GM23248 (cell line): ENCODE data around the gene METRNL. TPM values are rescaled to one million over a fixed set of nuclear protein-coding genes. Genes with fewer than 3 reads are reported as not detected.

Experiments used
- DNase-seq: peaks from one replicate; pipeline ENCODE4 v3.0.0-alpha.2; 2015
- H2AFZ ChIP-seq: fragments of 200-600 bp; sonication (generic); 2 replicates; pipeline ENCODE4 v1.6.1; 2016; ENCODE audit warnings: antibody characterized with exemption
- H3F3A ChIP-seq: fragments of 200-600 bp; sonication (generic); 2 replicates; pipeline ENCODE4 v1.6.1; 2016; ENCODE audit warnings: mild to moderate bottlenecking, antibody characterized with exemption, mixed run types; ENCODE audit not compliant: insufficient read depth
- H3K27ac ChIP-seq: fragments of 200-600 bp; sonication (generic); 2 replicates; pipeline ENCODE4 v1.5.1; 2016; ENCODE audit warnings: mild to moderate bottlenecking
- H3K27me3 ChIP-seq: fragments of 200-600 bp; sonication (generic); replicated peaks from 2 replicates; pipeline ENCODE4 v1.6.1; 2016; ENCODE audit warnings: mild to moderate bottlenecking; ENCODE audit not compliant: insufficient read depth
- H3K36me3 ChIP-seq: fragments of 200-600 bp; sonication (generic); 2 replicates; pipeline ENCODE4 v1.6.1; 2016; ENCODE audit warnings: low read depth, mild to moderate bottlenecking
- H3K4me1 ChIP-seq: fragments of 200-600 bp; sonication (generic); 2 replicates; pipeline ENCODE4 v1.6.1; 2016; ENCODE audit warnings: mild to moderate bottlenecking; ENCODE audit not compliant: insufficient read depth
- H3K4me2 ChIP-seq: fragments of 200-600 bp; sonication (generic); one replicate; pipeline ENCODE4 v1.6.1; 2016; ENCODE audit warnings: mild to moderate bottlenecking; ENCODE audit not compliant: unreplicated experiment
- H3K4me3 ChIP-seq: fragments of 200-600 bp; sonication (generic); 2 replicates; pipeline ENCODE4 v1.5.1; 2016; ENCODE audit warnings: mild to moderate bottlenecking
- H3K79me2 ChIP-seq: fragments of 200-600 bp; sonication (generic); 2 replicates; pipeline ENCODE4 v1.6.1; 2016; ENCODE audit warnings: mild to moderate bottlenecking; ENCODE audit not compliant: insufficient read depth
- H3K9ac ChIP-seq: fragments of 200-600 bp; sonication (generic); 2 replicates; pipeline ENCODE4 v1.6.1; 2016; ENCODE audit warnings: mild to moderate bottlenecking
- H3K9me2 ChIP-seq: fragments of 200-600 bp; sonication (generic); 2 replicates; pipeline ENCODE4 v1.6.1; 2016; ENCODE audit warnings: mixed run types, mild to moderate bottlenecking, moderate library complexity; ENCODE audit not compliant: insufficient read depth
- H3K9me3 ChIP-seq: fragments of 200-600 bp; sonication (generic); one replicate; pipeline ENCODE4 v1.6.1; 2017; ENCODE audit warnings: low read depth
- H4K20me1 ChIP-seq: fragments of 200-600 bp; sonication (generic); 2 replicates; pipeline ENCODE4 v1.6.0; 2016; ENCODE audit not compliant: insufficient read depth
- EZH2 ChIP-seq: fragments of 200-600 bp; sonication (generic); IDR thresholded peaks from 2 replicates; pipeline ENCODE4 v1.6.1; 2018; ENCODE audit warnings: antibody characterized with exemption, mild to moderate bottlenecking; ENCODE audit not compliant: insufficient read depth, poor library complexity, severe bottlenecking
- EZH2phosphoT487 ChIP-seq: fragments of 200-600 bp; sonication (generic); IDR thresholded peaks from 2 replicates; pipeline ENCODE4 v1.6.1; 2018; ENCODE audit warnings: antibody characterized with exemption, moderate library complexity, mild to moderate bottlenecking, low read depth; ENCODE audit not compliant: insufficient read depth
- WGBS, 2 experiments: methylation state at CpG; one replicate each; pipeline ENCODE4 v1.1.6; 2015 to 2017; ENCODE audit warnings: low lambda C conversion rate in 2 of 2, low coverage in 1 of 2; ENCODE audit errors: missing lambda C conversion rate in 2 of 2; 5-methylcytosine and 5-hydroxymethylcytosine counted together
- in situ Hi-C: fragments of 300-500 bp; cut with MboI; formaldehyde crosslinking; loops from 2 replicates; pipeline ENCODE4 v1.15.0; 2020
- polyA plus RNA-seq: library from polyadenylated mRNA; unstranded; fragments of >200 nt; fragmentation: Nextera tagmentation; extraction: Ambion mirVana; gene quantifications from 2 replicates; pipeline ENCODE4 v1.2.1, GENCODE V29; 2016
- total RNA-seq: library from RNA; depleted of rRNA; stranded (reverse); fragments of >200 nt; shearing (Covaris generic); gene quantifications from 2 replicates; pipeline ENCODE4 v1.2.3, GENCODE V29; 2014

The METRNL gene
- total and polyA plus RNA-seq, 2 experiments from 2014 or later: 28.4 to 305 TPM

- Histone ChIP-seq H3F3A (peaks cover 30% of the 10 kb centered on the region), H3K4me2 (peak overlapping the region; percentile 66), H3K27ac (peak overlapping the region; percentile 53), H3K9ac (peak overlapping the region; percentile 80), H3K9me2 (no peaks in the 10 kb centered on the region), H3K4me3 (peak overlapping the region; percentile 75), H2AFZ (peak overlapping the region; percentile 59), H4K20me1 (no peaks in the 10 kb centered on the region), H3K9me3 (no peaks in the 10 kb centered on the region), H3K79me2 (peaks cover 12% of the 10 kb centered on the region; the same call in 1 of the 2 replicates), H3K36me3 (0 out of 2 replicates have a peak, but pooled peaks cover 4% of the 10 kb centered on the region), H3K4me1 (peaks cover 26% of the 10 kb centered on the region), H3K27me3 (no peaks in the 10 kb centered on the region)
- peak; percentile 35 for DNase-seq
- in situ Hi-C loops: no loop called here
- 23 to 63% methylated on average over 19 to 55 of the region's 55 CpGs for WGBS, 2 experiments
- TF ChIP-seq EZH2: no peak
- no peak for TF ChIP-seq EZH2phosphoT487
Observed at GRCh38 chr17:83050651-83051395, 28.6 kb upstream of the METRNL start.

- 2% methylated on average over 55 to 69 of the region's 95 CpGs for WGBS, 2 experiments
- 0 out of 2 replicates have a peak, but pooled peaks cover 3% of the 10 kb centered on the region for H3K36me3 ChIP-seq
- peak overlapping the region; percentile 66 for H3K4me2 ChIP-seq
- TF ChIP-seq EZH2: no peak
- TF ChIP-seq EZH2phosphoT487: no peak
- no peaks in the 10 kb centered on the region for H4K20me1 ChIP-seq
- peak overlapping the region; percentile 61 for H3K27ac ChIP-seq
- peak overlapping the region; percentile 90 for H2AFZ ChIP-seq
- no peaks in the 10 kb centered on the region for H3K27me3 ChIP-seq
- peaks cover 6% of the 10 kb centered on the region; the same call in 1 of the 2 replicates for H3K79me2 ChIP-seq
- peaks cover 32% of the 10 kb centered on the region for H3K4me1 ChIP-seq
- H3K9me3 ChIP-seq: no peaks in the 10 kb centered on the region
- H3K9me2 ChIP-seq: no peaks in the 10 kb centered on the region
- DNase-seq: peak; percentile 99
- in situ Hi-C loops: no loop called here
- H3K4me3 ChIP-seq: peak overlapping the region; percentile 75
- peak overlapping the region; percentile 81 for H3K9ac ChIP-seq
- peaks cover 30% of the 10 kb centered on the region for H3F3A ChIP-seq
Observed at GRCh38 chr17:83051396-83052240, 27.8 kb upstream of the METRNL start.

GRCh38 chr17:83052241-83052564, 27.2 kb upstream of the METRNL start:
- no peaks in the 10 kb centered on the region for H3K36me3 ChIP-seq
- peak overlapping the region; percentile 58 for H3K4me3 ChIP-seq
- peaks cover under 1% of the 10 kb centered on the region; the same call in 1 of the 2 replicates for H3K79me2 ChIP-seq
- peak overlapping the region; percentile 61 for H3K27ac ChIP-seq
- no peaks in the 10 kb centered on the region for H4K20me1 ChIP-seq
- H2AFZ ChIP-seq: peak overlapping the region; percentile 90
- H3K4me1 ChIP-seq: peaks cover 36% of the 10 kb centered on the region
- TF ChIP-seq EZH2: no peak
- no peak for TF ChIP-seq EZH2phosphoT487
- H3F3A ChIP-seq: peaks cover 30% of the 10 kb centered on the region
- in situ Hi-C loops: no loop called here
- peak overlapping the region; percentile 81 for H3K9ac ChIP-seq
- no peaks in the 10 kb centered on the region for H3K27me3 ChIP-seq
- DNase-seq: no peak
- 38 to 45% methylated on average over 7 to 8 of the region's 12 CpGs for WGBS, 2 experiments
- no peaks in the 10 kb centered on the region for H3K9me3 ChIP-seq
- H3K4me2 ChIP-seq: peak overlapping the region; percentile 27
- H3K9me2 ChIP-seq: no peaks in the 10 kb centered on the region

GRCh38 chr17:83053021-83053681, 26.3 kb upstream of the METRNL start:
- peak; percentile 56 for DNase-seq
- Histone ChIP-seq H3K9me3 (no peaks in the 10 kb centered on the region), H3F3A (peaks cover 25% of the 10 kb centered on the region), H3K4me1 (peaks cover 32% of the 10 kb centered on the region), H3K4me3 (no peak overlapping the region), H3K9ac (no peak overlapping the region), H3K36me3 (no peaks in the 10 kb centered on the region), H3K4me2 (no peak overlapping the region), H3K27ac (no peak overlapping the region), H3K9me2 (no peaks in the 10 kb centered on the region), H3K79me2 (no peaks in the 10 kb centered on the region), H4K20me1 (no peaks in the 10 kb centered on the region), H2AFZ (no peak overlapping the region), H3K27me3 (no peaks in the 10 kb centered on the region)
- TF ChIP-seq EZH2: no peak
- no peak for TF ChIP-seq EZH2phosphoT487
- in situ Hi-C loops: no loop called here
- WGBS, 2 experiments: 80% methylated on average over 15 of the region's 15 CpGs
